RCC 7860 (cell line): ENCODE results near the gene CCNL1.

Source experiments
- DNase-seq: peaks from one replicate; pipeline ENCODE4 v3.0.0-alpha.2; 2015; ENCODE audit warnings: low spot score
- FAIRE-seq: peaks from 2 replicates; lab custom pipeline; 2012; peaks lifted over from hg19 to GRCh38; lab: Jason Lieb, UNC

Gene CCNL1

DNA sequence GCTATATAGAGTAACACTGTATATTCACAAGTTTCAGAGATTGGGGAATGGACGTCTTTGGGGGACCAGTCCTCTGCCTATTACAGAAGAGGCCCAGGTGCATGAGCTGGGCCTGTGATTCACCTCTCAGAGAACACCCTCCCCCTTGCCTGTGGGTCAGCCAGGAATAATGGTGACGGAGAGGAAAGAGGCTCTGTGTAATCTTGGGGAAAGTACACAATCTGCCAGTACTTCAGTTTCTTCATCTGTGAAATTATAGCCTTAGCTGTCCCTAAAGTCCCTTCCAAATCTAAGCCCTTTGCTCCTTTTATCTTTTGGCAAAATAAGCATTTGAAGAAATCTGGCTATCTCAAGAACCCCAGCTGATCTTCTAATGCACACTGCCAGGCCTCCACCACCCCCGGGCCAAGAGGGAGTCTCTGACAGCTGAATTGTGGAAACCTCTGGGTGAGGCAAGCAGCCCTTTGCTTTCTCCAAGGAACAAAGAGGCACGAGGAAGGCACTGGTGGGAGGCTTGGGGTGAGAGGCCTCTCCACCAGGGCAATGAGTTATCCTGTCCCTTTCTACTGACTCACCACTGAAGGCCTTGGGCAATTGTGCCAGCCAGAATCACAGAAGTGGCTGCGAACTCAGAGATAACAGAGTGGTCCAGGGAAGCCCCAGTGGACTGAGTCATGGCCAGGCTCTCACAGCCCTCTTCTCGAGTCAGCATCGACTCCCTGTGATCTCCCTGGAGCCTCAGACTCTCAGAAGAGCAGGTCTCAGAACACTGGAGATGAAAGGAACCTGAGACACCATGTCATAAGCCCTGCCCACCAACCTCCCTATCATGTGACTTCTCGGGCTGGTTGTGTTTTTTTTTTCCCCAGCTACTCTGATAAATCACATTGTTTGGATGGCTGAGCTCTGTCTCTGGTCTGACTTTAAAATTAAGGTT lies 31.8 kb downstream of the CCNL1 start:
- DNase-seq (peak; percentile 99), FAIRE-seq (peak; percentile 94)

GRCh38 chr3:157127268-157127667 lies 32.7 kb downstream of the CCNL1 start:
- DNase-seq, result no peak
- FAIRE-seq, result no peak

DNA sequence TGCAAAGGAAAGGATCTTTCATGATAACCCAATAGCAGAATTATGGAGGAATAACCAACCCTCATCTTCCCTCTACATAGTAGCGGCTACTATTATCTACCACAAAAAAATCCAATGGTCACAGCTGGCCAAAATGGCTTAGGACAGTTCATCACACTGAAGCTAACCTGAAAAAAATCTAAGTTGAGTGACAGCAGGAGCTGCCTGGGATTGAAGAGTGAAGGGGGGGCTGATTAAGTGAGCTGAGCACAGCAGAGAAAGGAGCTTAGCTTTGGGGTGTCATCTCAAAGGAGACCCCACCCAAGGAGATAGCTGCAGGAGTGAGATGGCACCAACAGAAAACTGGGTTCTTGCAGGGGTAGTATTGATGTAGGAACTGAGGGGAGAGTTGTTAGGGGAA lies 33.6 kb downstream of the CCNL1 start:
- FAIRE-seq, result no peak
- no peak for DNase-seq

GRCh38 chr3:157125101-157125500 lies 34.8 kb downstream of the CCNL1 start:
- no peak for FAIRE-seq
- peak; percentile 52 for DNase-seq

- DNase-seq, result no peak
- FAIRE-seq, result no peak
These were observed 36.3 kb downstream of the CCNL1 start for GRCh38 chr3:157123621-157124020.

DNA sequence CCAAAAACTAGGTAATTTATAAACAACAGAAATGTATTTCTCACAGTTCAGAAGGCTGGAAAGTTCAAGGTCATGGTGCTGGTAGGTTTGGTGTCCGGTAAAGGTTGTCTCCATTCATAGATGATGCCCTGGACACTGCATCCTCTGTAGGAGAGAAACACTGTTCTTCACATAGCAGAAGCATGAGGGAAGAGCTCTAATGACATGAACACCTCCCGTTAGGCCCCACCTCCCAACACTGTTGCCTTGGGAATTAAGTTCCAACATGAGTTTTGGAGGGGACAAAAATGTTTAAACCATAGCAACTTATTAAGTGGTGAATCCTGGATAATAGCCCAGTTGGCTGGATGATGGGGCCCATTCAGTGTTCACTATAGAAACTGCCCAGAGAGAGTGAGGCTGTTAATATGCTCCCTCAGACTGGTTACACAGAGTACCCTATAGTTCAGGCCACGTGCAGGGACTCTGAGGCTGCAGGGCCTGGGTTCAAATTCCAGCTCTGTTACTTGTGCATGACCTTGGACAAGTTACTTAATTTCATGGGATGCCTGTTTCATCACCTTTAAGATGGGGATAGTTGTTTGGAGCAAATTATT lies 37.0 kb downstream of the CCNL1 start:
- DNase-seq, result no peak
- FAIRE-seq, result no peak

- FAIRE-seq (peak; percentile 97), DNase-seq (peak; percentile 94)
These were observed 37.8 kb downstream of the CCNL1 start for GRCh38 chr3:157122116-157122515.

- no peak for FAIRE-seq
- no peak for DNase-seq
These were observed 38.4 kb downstream of the CCNL1 start for GRCh38 chr3:157121522-157121921.

- FAIRE-seq (no peak), DNase-seq (no peak)
These were observed 39.7 kb downstream of the CCNL1 start for GRCh38 chr3:157120071-157120892.

GRCh38 chr3:157119369-157119951 lies 40.5 kb downstream of the CCNL1 start:
- FAIRE-seq, result no peak
- DNase-seq, result no peak

DNA sequence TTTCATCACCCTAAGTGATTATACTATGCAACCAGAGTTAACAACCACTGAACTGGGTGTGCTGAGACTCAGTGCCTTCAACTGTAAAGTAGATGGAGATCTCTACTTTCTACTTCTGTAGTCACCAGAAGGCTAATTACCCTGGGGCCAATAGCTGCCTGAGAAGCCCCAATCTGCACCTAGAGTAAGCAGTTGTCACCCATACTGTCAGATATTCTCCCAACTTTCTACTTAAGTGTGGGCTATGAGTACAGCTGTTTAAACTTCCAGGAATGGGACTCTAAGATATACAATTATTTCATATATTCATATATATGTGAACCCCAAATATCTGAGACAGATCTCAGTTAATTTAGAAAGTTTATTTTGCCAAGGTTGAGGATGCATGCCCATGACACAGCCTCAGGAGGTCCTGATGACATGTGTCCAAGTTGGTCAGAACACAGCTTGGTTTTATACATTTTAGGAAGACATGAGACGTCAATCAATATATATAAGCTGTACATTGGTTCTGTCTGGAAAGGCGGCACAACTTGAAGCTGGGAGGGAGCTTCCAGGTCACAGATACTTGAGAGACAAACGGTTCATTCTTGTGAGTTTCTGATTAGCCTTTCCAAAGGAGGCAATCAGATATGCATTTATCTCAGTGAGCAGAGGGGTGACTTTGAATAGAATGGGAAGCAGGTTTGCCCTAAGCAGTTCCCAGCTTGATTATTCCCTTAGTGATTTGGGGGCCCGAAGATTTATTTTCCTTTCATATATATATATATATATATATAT lies 41.9 kb downstream of the CCNL1 start:
- FAIRE-seq, result no peak
- no peak for DNase-seq

DNA sequence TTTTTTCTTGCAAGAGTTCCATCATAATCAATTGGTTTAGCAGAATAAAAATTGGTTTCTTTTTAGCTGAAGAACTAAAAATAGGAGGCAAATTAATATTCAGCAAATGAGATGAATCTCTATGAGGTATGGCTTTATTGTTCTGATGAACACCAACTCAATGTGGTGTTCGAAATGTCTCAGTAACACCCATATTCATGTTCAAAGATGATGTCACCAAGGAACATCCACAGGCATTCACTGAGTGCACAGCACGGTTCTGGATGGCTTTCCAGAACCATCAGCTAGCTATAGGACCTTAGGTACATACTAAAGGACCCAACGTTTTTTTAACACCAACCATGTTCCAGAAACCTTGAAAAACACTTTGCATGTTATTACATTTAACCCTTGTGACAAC lies 42.7 kb downstream of the CCNL1 start:
- DNase-seq (no peak), FAIRE-seq (no peak)

GRCh38 chr3:157116017-157116416 lies 43.9 kb downstream of the CCNL1 start:
- DNase-seq, result no peak
- no peak for FAIRE-seq

DNA sequence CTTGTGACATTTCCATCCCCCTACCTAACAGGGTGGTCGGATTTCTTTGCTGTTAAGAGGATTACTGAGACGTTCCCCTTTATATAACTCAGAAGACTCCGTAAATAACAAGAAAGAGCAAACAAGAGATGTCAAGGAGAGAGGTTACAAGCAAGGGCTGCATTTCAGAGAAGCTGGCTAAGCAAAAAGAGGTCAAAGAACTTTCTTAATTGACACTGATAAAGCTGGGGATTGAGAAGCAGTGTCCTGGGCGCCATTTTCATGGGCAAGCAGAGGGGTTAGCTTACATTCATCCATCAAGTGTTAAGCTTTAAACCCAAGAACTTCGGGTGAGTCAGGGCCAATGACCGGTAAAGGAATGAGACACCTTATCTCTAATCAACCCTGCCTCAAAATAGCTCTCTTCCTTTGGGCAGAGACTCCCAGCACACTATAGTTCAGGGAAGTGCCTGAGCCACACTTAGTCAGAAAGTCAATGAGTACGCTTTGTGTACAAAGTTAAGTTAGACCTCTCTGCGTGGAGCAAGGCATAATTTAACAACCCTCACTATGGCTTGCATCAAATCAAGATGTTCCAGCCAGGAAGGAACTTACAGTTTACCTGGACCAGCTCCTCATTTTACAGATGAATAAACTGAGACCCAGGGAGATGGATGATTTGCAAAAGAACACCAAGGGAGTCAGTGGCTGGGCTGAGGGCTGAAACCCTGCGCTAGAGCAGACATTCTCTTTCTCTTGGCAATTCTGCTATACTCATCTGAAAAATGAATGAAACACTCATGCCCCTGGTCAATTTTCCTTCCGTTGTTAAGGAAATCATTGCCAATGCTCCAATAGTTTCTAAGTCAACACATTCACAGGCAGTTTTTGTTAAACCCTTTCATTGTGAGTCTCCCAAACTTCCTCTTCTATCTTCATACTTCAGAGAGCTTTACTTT lies 44.6 kb downstream of the CCNL1 start:
- DNase-seq, result peak; percentile 90
- peak; percentile 92 for FAIRE-seq

DNA sequence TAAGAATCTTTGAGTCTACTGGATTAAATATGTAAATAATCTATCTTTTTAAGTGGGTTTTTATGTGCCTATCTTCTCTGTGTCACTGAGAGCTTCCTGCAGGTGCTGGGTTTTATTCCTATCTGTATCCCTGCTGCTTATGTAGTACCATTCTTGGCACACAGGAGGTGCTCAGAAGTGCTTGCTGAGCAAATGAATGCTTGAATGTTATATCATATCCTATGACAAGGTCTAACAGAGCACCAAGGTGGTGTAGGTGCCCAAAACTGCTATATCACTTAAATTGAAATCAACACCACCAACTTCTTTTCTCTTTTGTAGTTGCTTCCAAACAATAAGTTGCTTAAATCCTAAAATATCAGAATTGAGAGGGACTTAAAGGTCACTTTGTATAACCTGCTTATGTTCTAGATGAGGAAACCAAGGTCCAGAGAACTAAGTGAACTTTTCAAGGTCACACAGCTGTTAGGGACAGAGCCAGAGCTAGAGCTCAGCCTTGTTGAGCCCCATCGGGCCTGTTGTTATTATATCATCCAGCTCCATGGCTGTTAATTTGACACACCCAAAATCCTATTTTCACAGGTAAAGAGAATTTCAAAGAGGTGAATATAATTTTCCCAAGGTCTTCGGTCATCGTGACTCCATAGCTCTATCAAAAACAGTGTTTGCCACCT lies 46.0 kb downstream of the CCNL1 start:
- FAIRE-seq, result no peak
- DNase-seq, result no peak

- FAIRE-seq (no peak), DNase-seq (no peak)
These were observed 47.4 kb downstream of the CCNL1 start for GRCh38 chr3:157112536-157112935.

- no peak for FAIRE-seq
- no peak for DNase-seq
These were observed 48.4 kb downstream of the CCNL1 start for GRCh38 chr3:157111518-157111917.

DNA sequence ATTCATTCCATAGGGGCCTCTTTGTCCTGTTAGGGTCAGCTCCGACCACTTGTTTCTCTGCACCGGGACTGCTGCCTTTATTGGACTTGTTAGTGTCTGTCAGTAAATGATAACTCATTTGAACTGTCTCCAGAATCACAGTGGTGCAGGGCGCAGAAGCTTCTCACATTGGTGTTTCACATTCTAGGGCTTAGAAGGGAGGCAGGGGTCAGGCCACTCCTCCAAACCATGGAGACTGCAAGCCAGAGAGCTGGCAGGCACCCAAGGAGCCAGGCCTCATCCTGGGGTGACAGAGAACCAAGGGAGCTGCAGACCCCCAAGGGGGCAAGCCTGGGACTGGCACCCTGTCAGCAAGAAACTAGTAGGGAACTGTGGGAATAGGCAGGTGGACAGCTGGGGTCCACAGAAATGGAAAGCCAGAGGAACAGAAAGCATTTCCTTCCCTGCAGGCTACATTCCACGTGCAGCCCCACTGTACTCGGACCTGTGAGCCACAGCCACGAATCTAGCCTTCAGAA lies 49.1 kb downstream of the CCNL1 start:
- DNase-seq (no peak), FAIRE-seq (no peak)
